Measurements from ENCODE around the gene CADM1. TPM values are rescaled to one million over a fixed set of nuclear protein-coding genes. Genes with fewer than 3 reads are reported as not detected.

CADM1 gene
- total RNA-seq, 2 experiments from 2014 or later, result 0.47 to 0.63 TPM

GRCh38 chr11:115298300-115299012, 205.8 kb downstream of the CADM1 start:
- no peak for TF ChIP-seq CTCF (IDR thresholded peaks at IDR 0.05)
- Mint-ChIP-seq H3K36me3 (ENCODE audit: low read depth) (no peaks in the 10 kb centered on the region), H3K9me3 (no peaks in the 10 kb centered on the region), H3K27me3 (peaks cover 5% of the 10 kb centered on the region), H3K4me3 (no peak overlapping the region), H3K27ac (no peak overlapping the region), H3K4me1 (ENCODE audit: low read depth) (no peaks in the 10 kb centered on the region)
- no peak for ATAC-seq
- intact Hi-C loops (cut with micrococcal nuclease), result no loop called here
- no peak for DNase-seq
- ChIA-PET CTCF (interaction anchor here (1.6 to 1.7 kb wide), 2 partner anchors 27 to 36 kb away, joined by 3 to 6 read pairs; no protein-coding TSS in a partner anchor), POLR2A (no interaction called here)

- peaks cover 3% of the 10 kb centered on the region for H3K27me3 Mint-ChIP-seq
- H3K4me1 Mint-ChIP-seq (ENCODE audit: low read depth), result no peaks in the 10 kb centered on the region
- TF ChIP-seq CTCF (IDR thresholded peaks at IDR 0.05), result no peak
- DNase-seq (no peak), ATAC-seq (no peak)
- CTCF ChIA-PET, result no interaction called here
- intact Hi-C loops (cut with micrococcal nuclease), result no loop called here
- no peaks in the 10 kb centered on the region for H3K36me3 Mint-ChIP-seq (ENCODE audit: low read depth)
- no peak overlapping the region for H3K4me3 Mint-ChIP-seq
- POLR2A ChIA-PET, result interaction anchor here (0.5 kb wide), 1 partner anchor 539 kb away, joined by 3 read pairs; no protein-coding TSS in a partner anchor
- no peak overlapping the region for H3K27ac Mint-ChIP-seq
- no peaks in the 10 kb centered on the region for H3K9me3 Mint-ChIP-seq
These were observed 206.9 kb downstream of the CADM1 start for GRCh38 chr11:115297330-115297729.

GRCh38 chr11:115291325-115291724, 212.9 kb downstream of the CADM1 start:
- H3K36me3 Mint-ChIP-seq (ENCODE audit: low read depth), result no peaks in the 10 kb centered on the region
- no peak for TF ChIP-seq CTCF (IDR thresholded peaks at IDR 0.05)
- ATAC-seq (no peak), DNase-seq (no peak)
- no peak overlapping the region for H3K27ac Mint-ChIP-seq
- POLR2A ChIA-PET, result no interaction called here
- H3K4me3 Mint-ChIP-seq, result no peak overlapping the region
- intact Hi-C loops (cut with micrococcal nuclease), result no loop called here
- H3K4me1 Mint-ChIP-seq (ENCODE audit: low read depth), result no peaks in the 10 kb centered on the region
- no peaks in the 10 kb centered on the region for H3K9me3 Mint-ChIP-seq
- H3K27me3 Mint-ChIP-seq, result peaks cover 4% of the 10 kb centered on the region
- CTCF ChIA-PET, result interaction anchor here (0.8 to 1.4 kb wide), 2 partner anchors 10 to 85 kb away, joined by 3 read pairs; no protein-coding TSS in a partner anchor

GRCh38 chr11:115290893-115291292, 213.3 kb downstream of the CADM1 start:
- Mint-ChIP-seq H3K4me3 (no peak overlapping the region), H3K4me1 (ENCODE audit: low read depth) (no peaks in the 10 kb centered on the region), H3K9me3 (no peaks in the 10 kb centered on the region), H3K27ac (no peak overlapping the region), H3K36me3 (ENCODE audit: low read depth) (no peaks in the 10 kb centered on the region), H3K27me3 (peaks cover 4% of the 10 kb centered on the region)
- DNase-seq, result no peak
- ChIA-PET POLR2A (no interaction called here), CTCF (interaction anchor here (0.8 to 1.4 kb wide), 2 partner anchors 10 to 86 kb away, joined by 3 read pairs; no protein-coding TSS in a partner anchor)
- intact Hi-C loops (cut with micrococcal nuclease), result no loop called here
- no peak for TF ChIP-seq CTCF (IDR thresholded peaks at IDR 0.05)
- no peak for ATAC-seq

- H3K36me3 Mint-ChIP-seq (ENCODE audit: low read depth), result no peaks in the 10 kb centered on the region
- H3K27ac Mint-ChIP-seq, result no peak overlapping the region
- H3K4me1 Mint-ChIP-seq (ENCODE audit: low read depth), result no peaks in the 10 kb centered on the region
- no peak overlapping the region for H3K4me3 Mint-ChIP-seq
- TF ChIP-seq CTCF (IDR thresholded peaks at IDR 0.05), result no peak
- ChIA-PET CTCF (interaction anchor here (1.4 kb wide), 1 partner anchor 10 kb away, joined by 3 read pairs; no protein-coding TSS in a partner anchor), POLR2A (no interaction called here)
- H3K9me3 Mint-ChIP-seq, result no peaks in the 10 kb centered on the region
- intact Hi-C loops (cut with micrococcal nuclease), result no loop called here
- peaks cover 4% of the 10 kb centered on the region for H3K27me3 Mint-ChIP-seq
- DNase-seq (no peak), ATAC-seq (no peak)
These were observed 213.7 kb downstream of the CADM1 start for GRCh38 chr11:115290479-115290878.
